Heart left ventricle (tissue), 16 donors: ENCODE results near the gene FAM53A. TPM values are rescaled to one million over a fixed set of nuclear protein-coding genes. Genes with fewer than 3 reads are reported as not detected.
A peak's percentile ranks its signal among the peaks of the same experiment; 100 is the strongest.

Source experiments
- ATAC-seq, 4 donors: fragments of 200-7000 bp; cut with Tn5 transposase; one replicate each; pipeline ENCODE4 v1.9.1; 2020 to 2022; ENCODE audit warnings: moderate library complexity in 4 of 4, mild to moderate bottlenecking in 3 of 4, moderate number of reproducible peaks in 1 of 4
- DNase-seq, 5 donors: peaks; one replicate each; pipeline ENCODE4 v3.0.0-alpha.2; 2020
- H3K27ac ChIP-seq, 12 donors: fragments of 200-600 bp; sonication (generic) in 4 of 12; one replicate each; pipeline versions ENCODE4 v1.5.0 to v1.8.0; 2016 to 2022; ENCODE audit warnings: mild to moderate bottlenecking in 2 of 12
- H3K27me3 ChIP-seq, 9 donors: fragments of 200-600 bp; sonication (generic) in 2 of 9; one replicate each; pipeline versions ENCODE4 v1.5.1 to v1.8.0; 2016 to 2022; ENCODE audit warnings: mild to moderate bottlenecking in 3 of 9
- H3K36me3 ChIP-seq, 9 donors: fragments of 200-600 bp; sonication (generic) in 2 of 9; one replicate each; pipeline versions ENCODE4 v1.5.0 to v1.8.0; 2018 to 2022; ENCODE audit warnings: mild to moderate bottlenecking in 2 of 9
- H3K4me1 ChIP-seq, 12 donors: fragments of 200-600 bp; sonication (generic) in 4 of 12; one replicate each; pipeline versions ENCODE4 v1.5.0 to v1.8.0; 2016 to 2022; ENCODE audit warnings: mild to moderate bottlenecking in 3 of 12
- H3K4me3 ChIP-seq, 12 donors: fragments of 200-600 bp; sonication (generic) in 4 of 12; one replicate each; pipeline versions ENCODE4 v1.5.0 to v1.8.0; 2017 to 2022; ENCODE audit warnings: mild to moderate bottlenecking in 9 of 12, moderate library complexity in 4 of 12
- H3K9me3 ChIP-seq, 12 donors: fragments of 200-600 bp; sonication (generic) in 4 of 12; one replicate each; pipeline versions ENCODE4 v1.5.0 to v1.8.0; 2016 to 2022; ENCODE audit warnings: mild to moderate bottlenecking in 1 of 12
- CTCF ChIP-seq, 12 donors: fragments of 200-600 bp; sonication (generic) in 4 of 12; IDR thresholded peaks; one replicate each; pipeline versions ENCODE4 v1.5.0 to v1.8.0; 2018 to 2022; ENCODE audit warnings: antibody characterized with exemption in 12 of 12, mild to moderate bottlenecking in 5 of 12
- POLR2A ChIP-seq, 2 donors: fragments of 450-650 bp; IDR thresholded peaks; one replicate each; pipeline ENCODE4 v1.6.1; 2017; ENCODE audit warnings: antibody characterized with exemption in 2 of 2, mild to moderate bottlenecking in 2 of 2, moderate library complexity in 2 of 2
- WGBS, 4 donors: extraction: QIAGEN DNeasy Blood & Tissue Kit in 2 of 4; methylation state at CpG; one replicate each; pipeline versions ENCODE4 v1.1.5 to v1.1.7; 2013 to 2018; 5-methylcytosine and 5-hydroxymethylcytosine counted together
- intact Hi-C, 10 donors: fragments of 100-400 bp; cut with DNase I; formaldehyde crosslinking; loops; one replicate each; pipeline versions ENCODE4 v1.11.1 to v1.14.2; 2022
- polyA plus RNA-seq, 2 donors: library from polyadenylated mRNA; stranded (reverse); fragments of 200-250 nt; gene quantifications; one replicate each; pipeline ENCODE4 v1.2.3, GENCODE V29; 2013
- total RNA-seq, 9 donors: library from RNA; depleted of rRNA in 2 of 9; stranded (reverse); fragments of >200 nt in 2 of 9; fragmentation: NEBNext Ultra II Directional in 3 of 9; extraction: Animal tissue kit (Norgen Biotek cat#: 25700) in 3 of 9; gene quantifications; one replicate each; pipeline versions ENCODE4 v1.1.0 to v1.2.4, GENCODE V29; 2016 to 2023
- donor health status: ischemic (EF 13 %, LVEDD 7.1; RV severe dilation, severe dysfunction).
- donor health status: healthy with polysubstance abuse.
- donor health status: DM: no; HTN: yes; CAD: no.
- donor health status: DM: no; HTN: no; CAD: no.
- donor health status: ischemic (EF 25% LVEDD 6.9; RV normal size, moderate dysfunction).
- donor health status: ischemic (EF 25% LVEDD 5.7; RV mildly dilated, moderate dysfunction).
- donor health status: healthy.
- donor health status: DM: yes; HTN: yes; CAD: no.
- donor health status: ischemic (EF 35%, LVEDD 5.7; RV mildly dilated, moderate dysfunction).
- donor health status: nonischemic (EF 11% LVEDD 7.7; RV severe dilation, severe dysfunction).
- donor health status: DM: yes; HTN: yes; CAD: no.
- donor health status: PGD.
- donor health status: ischemic (EF 29% LVEDD 5.4; RV normal size, mild dysfunction).
- donor health status: nonischemic (EF 23%, LVEDD 6.1; RV moderate dilation, normal function).

Gene FAM53A
- total and polyA plus RNA-seq, 11 donors: 0.42 to 2.3 (median 0.99) TPM

DNA sequence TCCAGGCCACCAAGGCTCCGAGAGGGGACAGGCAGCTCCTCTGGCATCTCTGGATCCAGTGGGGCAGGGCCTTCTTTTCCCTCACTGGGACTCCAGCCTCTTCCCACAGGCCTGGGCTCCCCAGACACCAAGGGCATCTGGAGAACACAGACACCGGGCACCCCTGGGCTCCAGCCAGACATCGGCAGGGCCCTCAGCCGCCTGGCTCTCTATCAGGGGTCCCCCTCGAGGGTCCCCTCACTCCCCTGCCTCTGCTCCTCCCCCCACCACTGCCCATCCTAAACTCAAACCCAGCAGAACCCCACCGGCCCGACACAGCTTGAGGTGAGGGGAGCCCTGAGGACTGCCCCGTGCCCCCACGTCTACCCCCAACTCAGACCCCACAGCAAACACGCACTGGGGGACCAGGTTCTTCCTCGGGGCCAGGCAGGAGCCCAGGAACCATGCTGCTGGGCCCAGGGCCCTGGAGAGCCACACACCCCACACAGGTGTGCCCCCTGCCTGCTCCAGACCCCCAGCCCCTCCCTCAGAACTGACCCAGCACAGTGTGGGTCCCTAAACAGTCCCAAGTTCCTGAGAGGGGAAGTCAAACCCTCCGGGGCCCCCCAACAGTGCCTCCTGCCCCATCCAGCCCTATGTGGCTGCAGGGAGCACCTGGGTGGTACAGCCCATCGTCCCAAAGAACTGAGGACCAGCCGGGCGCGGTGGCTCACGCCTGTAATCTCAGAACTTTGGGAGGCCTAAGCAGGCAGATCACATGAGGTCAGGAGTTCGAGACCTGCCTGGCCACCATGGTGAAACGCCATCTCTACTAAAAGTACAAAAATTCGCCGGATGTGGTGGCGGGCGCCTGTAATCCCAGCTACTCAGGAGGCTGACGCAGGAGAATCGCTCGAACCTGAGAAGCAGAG lies 86.8 kb downstream of the FAM53A start:
- TF ChIP-seq POLR2A (IDR thresholded peaks at IDR 0.05) (no peak), CTCF (IDR thresholded peaks at IDR 0.05) (no peak)
- Histone ChIP-seq H3K27me3 (peaks cover 9 to 68% (median 19%) of the 10 kb centered on the region in 9 donors), H3K36me3 (no peaks in the 10 kb centered on the region), H3K4me1 (peaks cover 0 to 5% (median 0%) of the 10 kb centered on the region in 12 donors), H3K9me3 (no peaks in the 10 kb centered on the region), H3K27ac (no peak overlapping the region), H3K4me3 (no peak overlapping the region)
- intact Hi-C loops: no loop called here
- ATAC-seq (no peak), DNase-seq (peak in 3 of 5 donors; percentile 8 to 37 (median 14))
- WGBS, 4 donors: 86 to 92% (median 88%) methylated on average over 20 to 26 of the region's 26 CpGs

- H3K27ac ChIP-seq: no peak overlapping the region
- DNase-seq (peak in 2 of 5 donors; percentile 5 to 18), ATAC-seq (no peak)
- intact Hi-C loops: no loop called here
- H3K4me1 ChIP-seq: peaks cover 0 to 5% (median 0%) of the 10 kb centered on the region in 12 donors
- H3K36me3 ChIP-seq: no peaks in the 10 kb centered on the region
- TF ChIP-seq POLR2A (IDR thresholded peaks at IDR 0.05) (no peak), CTCF (IDR thresholded peaks at IDR 0.05) (no peak)
- H3K27me3 ChIP-seq: peaks cover 9 to 68% (median 19%) of the 10 kb centered on the region in 9 donors
- H3K4me3 ChIP-seq: no peak overlapping the region
- WGBS, 4 donors: 87 to 93% (median 88%) methylated on average over 16 of the region's 16 CpGs
- H3K9me3 ChIP-seq: peaks cover 0 to 9% (median 4%) of the 10 kb centered on the region in 12 donors
Observed at GRCh38 chr4:1596393-1596792, 87.7 kb downstream of the FAM53A start.

- TF ChIP-seq CTCF (IDR thresholded peaks at IDR 0.05): no peak
- TF ChIP-seq POLR2A (IDR thresholded peaks at IDR 0.05): no peak
- H3K4me3 ChIP-seq: no peak overlapping the region
- no peak overlapping the region for H3K27ac ChIP-seq
- H3K36me3 ChIP-seq: no peaks in the 10 kb centered on the region
- H3K9me3 ChIP-seq: peaks cover 0 to 14% (median 9%) of the 10 kb centered on the region in 12 donors
- H3K4me1 ChIP-seq: peaks cover 0 to 5% (median 0%) of the 10 kb centered on the region in 12 donors
- intact Hi-C loops: no loop called here
- no peak for ATAC-seq
- peak in 2 of 5 donors; percentile 14 to 16 for DNase-seq
- 87 to 93% (median 91%) methylated on average over 9 to 10 of the region's 10 CpGs for WGBS, 4 donors
- peaks cover 9 to 63% (median 19%) of the 10 kb centered on the region in 9 donors for H3K27me3 ChIP-seq
Observed at GRCh38 chr4:1595789-1596325, 88.3 kb downstream of the FAM53A start.
